Activated CD4-positive, alpha-beta T cell treated with anti-CD3 and anti-CD28 coated beads, Interleukin-2, amount 50 U/mL, for 24 hours (primary cell): ENCODE data around the gene TM4SF5.
A peak's percentile ranks its signal among the peaks of the same experiment; 100 is the strongest.

Experiments
- DNase-seq, 2 donors: peaks; one replicate each; pipeline ENCODE4 v3.0.0-alpha.2; 2020; ENCODE audit warnings: low read depth in 1 of 2, low spot score in 1 of 2

Gene TM4SF5

DNA sequence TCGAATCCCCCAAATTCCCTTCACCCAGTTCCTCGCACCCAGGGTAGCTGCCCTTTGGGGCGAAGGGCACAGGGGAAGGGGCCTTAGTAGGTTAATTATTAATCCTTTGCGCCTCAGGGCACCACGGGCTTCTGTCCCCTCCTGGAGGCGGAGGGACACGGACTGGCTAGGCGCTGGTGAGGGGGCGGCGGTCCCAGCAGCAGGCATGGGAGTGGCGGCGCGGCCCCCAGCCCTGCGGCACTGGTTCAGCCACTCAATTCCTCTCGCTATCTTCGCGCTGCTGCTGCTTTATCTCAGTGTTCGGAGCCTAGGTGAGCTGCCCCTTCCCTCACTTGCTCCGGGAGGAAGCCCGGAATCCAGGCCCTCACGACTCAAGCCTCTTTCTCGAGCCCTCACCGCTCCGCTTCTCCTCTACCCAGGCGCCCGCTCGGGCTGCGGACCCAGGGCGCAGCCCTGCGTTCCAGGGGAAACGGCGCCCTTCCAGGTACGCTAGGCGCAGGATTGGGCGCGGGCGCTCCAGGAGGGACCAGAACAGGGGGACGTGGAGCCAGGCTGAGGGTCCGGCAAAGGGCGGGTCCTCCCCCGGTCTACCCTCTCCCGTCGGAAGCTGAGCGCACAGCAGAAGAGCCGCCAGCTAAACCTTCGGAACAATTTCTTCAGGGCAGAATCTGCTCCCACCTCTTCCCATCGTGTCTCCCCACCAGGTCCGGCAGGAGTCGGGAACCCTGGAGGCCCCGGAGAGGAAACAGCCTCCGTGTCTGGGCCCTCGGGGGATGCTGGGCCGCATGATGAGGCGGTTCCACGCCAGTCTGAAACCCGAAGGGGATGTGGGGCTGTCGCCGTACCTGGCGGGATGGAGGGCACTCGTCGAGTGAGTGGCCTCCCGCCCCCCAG is 17.4 kb downstream of the TM4SF5 start, which contains the start of gene GLTPD2:
Gene GLTPD2, plus strand, starts transcription at position 158 of the 894 bp plus-strand sequence. Its CDS starts 48 bp downstream, at position 206.
- no peak for DNase-seq

GRCh38 chr17:4789701-4789950 is 17.9 kb downstream of the TM4SF5 start:
- no peak for DNase-seq

DNA sequence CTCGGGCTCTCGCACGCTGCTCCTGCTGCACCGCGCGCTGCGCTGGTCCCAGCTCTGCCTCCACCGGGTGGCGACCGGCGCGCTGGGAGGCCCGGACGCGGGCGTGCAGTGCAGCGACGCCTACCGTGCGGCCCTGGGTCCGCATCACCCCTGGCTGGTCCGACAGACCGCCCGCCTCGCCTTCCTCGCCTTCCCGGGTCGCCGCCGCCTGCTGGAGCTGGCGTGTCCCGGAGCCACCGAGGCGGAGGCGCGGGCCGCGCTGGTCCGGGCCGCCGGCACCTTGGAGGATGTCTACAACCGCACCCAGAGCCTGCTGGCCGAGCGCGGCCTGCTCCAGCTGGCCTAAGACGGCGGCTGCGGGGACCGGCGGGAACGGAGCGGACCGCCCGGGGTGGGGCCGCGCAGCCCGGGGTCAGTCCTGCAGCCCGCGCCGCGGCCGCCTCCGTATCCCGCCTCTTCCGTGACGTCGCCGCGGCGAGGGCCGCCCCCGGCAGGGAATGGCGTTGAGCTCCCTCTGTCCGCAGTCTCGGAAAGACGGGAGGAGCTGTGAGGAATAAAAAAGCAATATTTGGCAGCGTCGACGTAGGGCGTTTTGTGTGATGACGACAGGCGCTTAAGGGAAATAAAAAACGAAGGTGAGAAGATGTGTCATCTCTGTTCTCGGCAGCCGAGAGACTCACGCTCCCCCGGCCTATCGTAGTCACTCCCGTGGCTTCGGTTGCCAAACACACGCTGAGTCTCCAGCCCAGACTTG is 18.4 kb downstream of the TM4SF5 start:
- peak; percentile 59 to 72 for DNase-seq

GRCh38 chr17:4790705-4791088 is 19.0 kb downstream of the TM4SF5 start:
- no peak for DNase-seq

DNA sequence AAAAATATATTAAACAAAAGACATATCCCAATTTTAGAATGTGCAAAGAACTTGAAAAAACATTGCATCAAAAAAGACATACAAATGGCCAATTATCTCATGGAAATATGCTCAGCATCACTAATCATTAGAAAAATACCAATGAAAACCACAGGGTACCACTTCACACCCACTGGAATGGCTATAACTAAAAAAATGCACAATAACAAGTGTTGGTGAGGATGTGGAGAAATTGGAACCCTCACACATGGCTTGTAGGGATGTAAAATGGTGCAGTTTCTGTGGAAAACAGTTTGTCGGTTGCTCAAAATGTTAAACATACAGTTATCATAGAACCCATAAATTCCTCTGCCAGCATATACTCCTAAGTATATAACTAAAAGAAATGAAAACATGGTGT is 23.5 kb downstream of the TM4SF5 start:
- no peak for DNase-seq

DNA sequence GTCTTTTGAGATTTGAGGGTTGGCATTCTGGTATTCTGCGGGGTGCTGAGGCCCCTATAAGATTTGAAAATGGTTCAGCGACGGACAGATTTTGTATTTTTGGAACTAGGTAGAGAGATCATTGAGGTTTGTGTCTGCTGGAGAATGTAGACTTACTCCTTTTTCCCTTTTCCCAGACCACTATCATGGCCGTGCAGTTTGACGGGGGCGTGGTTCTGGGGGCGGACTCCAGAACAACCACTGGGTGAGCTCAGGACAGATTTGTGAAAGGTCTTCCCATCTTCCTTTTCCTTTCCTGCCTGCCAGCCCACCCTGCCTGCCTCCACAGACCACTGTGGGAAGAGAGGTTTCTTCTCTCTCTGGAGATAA is 24.9 kb downstream of the TM4SF5 start:
- DNase-seq: no peak

DNA sequence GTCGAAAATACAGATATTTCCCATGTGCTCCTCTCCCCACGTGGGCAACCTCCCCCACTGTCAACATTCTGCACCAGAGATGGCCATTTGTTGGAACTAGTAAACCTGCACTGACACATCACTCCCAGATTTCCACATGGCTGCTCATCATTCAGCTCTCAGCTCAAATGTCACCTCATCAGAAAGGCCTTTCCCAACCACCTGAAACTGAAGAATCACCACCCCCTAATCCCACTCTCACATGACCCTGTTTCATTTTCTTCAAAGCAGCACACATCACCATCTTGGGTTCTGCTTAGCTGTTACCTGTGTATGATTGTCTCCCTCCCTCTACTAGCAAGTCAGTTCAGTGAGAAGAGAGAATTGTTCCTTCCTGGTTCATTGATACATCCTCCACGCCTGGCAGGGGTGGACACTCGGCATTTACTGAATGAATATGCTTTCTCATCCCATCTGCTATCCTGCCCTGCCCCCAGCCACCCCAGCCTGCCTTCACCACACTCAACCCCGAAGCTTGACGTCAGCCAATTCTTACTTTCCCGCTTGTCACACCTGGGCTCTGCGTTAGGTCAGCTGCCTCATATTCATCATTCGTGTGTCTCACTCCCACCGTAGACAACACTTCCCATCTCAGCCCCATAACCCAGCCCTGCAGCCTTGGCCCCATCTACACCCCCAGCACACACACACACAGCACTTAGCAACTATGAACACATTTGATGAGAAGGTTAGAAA is 28.9 kb downstream of the TM4SF5 start:
- DNase-seq: no peak

DNA sequence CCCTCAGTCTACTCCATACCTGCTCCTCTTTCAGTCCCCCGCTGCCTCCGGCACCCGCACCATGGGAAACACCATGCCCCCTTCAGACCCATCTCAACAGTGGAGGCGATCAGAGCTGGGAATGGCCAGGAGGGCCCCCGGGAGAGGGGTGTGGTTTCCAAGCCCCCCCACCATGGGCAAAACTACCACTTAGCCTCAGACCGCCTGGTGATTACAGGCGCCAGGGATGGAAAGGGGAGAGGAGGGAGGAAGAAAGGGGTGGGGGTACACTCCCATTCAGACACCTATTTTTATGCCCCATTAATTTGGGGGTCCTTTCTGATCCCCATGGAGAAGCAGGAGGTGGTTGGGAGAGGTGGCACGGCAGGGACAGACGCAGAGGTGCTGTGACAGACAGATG is 30.5 kb downstream of the TM4SF5 start, which contains the start of gene C17orf114:
Gene C17orf114, minus strand, starts transcription at position 101 of the 400 bp plus-strand sequence.
- DNase-seq: no peak

DNA sequence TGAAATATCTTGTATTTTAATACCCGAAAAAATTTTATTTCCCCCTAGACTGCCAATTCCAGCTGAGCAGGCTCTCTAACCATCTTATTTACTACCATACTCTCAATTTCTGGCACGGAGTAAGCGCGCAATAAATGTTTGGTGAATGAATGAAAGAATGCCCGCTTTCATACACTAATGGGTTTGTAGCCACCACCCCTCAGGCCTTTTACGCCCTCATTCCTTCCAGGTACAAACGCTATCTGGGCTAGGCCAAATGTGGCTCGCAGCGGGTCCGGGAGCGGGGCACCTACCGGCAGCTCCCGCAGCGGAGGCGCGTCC is 34.7 kb downstream of the TM4SF5 start:
- no peak for DNase-seq

- DNase-seq: peak; percentile 55 to 79
These were observed 35.3 kb downstream of the TM4SF5 start, which contains the start of gene PLD2 for GRCh38 chr17:4806777-4807604. Gene PLD2, plus strand, starts transcription at chr17:4807152. Its CDS starts 621 bp downstream, at chr17:4807773.

DNA sequence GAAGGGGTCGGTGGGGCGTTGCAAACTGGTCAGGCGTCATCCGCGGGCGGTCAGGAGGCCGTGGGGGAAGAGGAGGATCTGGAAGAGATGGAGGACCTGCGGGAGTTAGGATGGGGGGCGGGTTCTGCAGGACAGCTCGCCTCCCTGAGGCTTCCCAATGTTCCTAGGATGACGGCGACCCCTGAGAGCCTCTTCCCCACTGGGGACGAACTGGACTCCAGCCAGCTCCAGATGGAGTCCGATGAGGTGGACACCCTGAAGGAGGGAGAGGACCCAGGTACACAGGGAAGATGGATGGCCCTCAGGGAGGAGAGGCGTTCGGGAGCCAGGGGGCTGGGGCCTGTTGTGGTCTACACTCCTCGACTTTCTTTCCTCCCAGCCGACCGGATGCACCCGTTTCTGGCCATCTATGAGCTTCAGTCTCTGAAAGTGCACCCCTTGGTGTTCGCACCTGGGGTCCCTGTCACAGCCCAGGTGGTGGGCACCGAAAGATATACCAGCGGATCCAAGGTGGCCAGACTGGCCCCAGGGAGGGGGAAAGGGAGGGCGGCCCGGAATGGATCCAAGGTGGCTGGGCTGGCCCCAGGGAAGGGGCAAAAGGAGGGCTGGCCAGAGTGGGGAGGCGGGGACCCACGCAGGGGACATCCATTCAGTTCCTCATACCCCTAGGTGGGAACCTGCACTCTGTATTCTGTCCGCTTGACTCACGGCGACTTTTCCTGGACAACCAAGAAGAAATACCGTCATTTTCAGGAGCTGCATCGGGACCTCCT is 36.1 kb downstream of the TM4SF5 start:
- no peak for DNase-seq

GRCh38 chr17:4808378-4808767 is 36.7 kb downstream of the TM4SF5 start:
- no peak for DNase-seq

DNA sequence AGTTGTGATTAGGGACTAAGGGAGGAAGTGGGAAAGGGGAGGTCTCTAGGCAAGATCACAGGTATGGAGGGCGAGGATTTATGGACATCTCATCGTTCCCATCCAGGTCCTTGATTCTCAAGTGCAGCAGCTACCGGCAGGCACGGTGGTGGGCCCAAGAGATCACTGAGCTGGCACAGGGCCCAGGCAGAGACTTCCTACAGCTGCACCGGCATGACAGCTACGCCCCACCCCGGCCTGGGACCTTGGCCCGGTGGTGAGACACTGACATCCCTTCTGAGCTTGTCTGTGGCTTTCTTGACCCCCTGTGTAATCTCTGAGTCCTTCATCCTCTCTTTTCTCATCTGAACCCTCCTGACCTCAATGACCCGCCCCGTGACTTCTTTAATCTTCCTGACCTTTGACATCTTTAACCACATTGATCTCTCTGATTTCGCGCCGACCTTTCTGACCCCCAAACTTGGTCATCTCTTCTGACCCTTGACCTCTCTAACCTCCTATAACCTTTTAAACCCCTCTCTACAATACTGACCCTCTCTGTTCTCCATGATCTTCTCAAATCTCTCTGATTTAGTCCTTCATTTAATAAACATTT is 39.1 kb downstream of the TM4SF5 start:
- no peak for DNase-seq

GRCh38 chr17:4811471-4811870 is 39.8 kb downstream of the TM4SF5 start:
- DNase-seq: no peak

GRCh38 chr17:4812690-4813089 is 41.0 kb downstream of the TM4SF5 start:
- no peak for DNase-seq

GRCh38 chr17:4815043-4815675 is 43.5 kb downstream of the TM4SF5 start:
- DNase-seq: no peak

DNA sequence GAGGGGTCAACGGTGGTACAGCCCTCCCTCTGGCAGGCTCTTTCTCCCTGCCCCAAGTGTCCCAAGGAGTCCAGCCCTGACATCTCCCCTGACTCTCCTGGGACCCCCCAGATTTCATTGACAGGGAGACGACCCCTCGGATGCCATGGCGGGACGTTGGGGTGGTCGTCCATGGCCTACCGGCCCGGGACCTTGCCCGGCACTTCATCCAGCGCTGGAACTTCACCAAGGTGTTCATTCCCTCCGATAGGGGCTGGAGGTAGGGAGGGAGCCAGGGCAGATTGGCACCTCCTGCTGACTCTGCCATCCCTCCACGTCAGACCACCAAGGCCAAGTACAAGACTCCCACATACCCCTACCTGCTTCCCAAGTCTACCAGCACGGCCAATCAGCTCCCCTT is 45.1 kb downstream of the TM4SF5 start:
- DNase-seq: no peak

DNA sequence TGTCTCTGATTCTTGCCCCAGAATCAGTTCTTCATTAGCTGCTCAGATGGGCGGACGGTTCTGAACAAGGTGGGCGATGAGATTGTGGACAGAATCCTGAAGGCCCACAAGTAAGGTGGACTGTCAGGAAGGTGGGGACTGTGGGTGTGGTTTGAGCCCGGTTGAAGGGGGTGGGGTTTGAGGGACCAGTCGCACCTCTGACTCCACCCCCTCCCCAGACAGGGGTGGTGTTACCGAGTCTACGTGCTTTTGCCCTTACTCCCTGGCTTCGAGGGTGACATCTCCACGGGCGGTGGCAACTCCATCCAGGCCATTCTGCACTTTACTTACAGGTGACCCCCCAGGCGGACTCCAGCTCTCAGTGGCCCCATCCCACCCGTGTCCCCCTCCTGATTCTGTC is 46.6 kb downstream of the TM4SF5 start:
- DNase-seq: no peak

GRCh38 chr17:4822835-4823234 is 51.1 kb downstream of the TM4SF5 start:
- no peak for DNase-seq
